Measurements from ENCODE around the gene PPP1R13L.

DNA sequence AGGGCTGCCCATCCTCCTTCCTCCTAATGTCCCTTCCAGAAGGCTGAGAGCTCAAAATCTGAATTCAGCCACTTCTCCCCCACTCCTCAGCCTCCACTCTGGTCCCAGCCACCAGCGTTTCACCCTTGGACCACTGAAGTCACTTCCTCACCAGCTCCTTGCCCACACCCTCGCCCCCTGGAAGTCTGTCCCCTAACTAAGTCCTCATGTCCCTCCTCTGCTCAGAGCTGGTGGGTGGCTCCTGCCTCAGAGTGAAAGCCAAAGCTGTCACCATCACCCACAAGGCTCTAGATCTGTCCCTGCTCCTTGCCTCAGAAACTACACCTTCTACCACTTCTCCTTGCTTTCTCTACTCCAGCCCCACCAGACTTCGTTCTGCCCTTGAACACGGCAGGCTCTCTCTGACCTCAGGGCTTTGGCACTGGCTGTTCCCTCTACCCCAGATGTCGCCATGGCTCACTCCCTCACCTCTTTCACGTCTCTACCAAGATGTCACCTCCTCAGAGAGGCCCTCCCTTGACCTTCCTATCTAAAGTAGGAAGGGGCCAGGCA lies 17.2 kb upstream of the PPP1R13L start:
- TF ChIP-seq POLR2A (IDR thresholded peaks at IDR 0.05; ENCODE audit: low read length), result no peak
- TF ChIP-seq GATA1 (IDR thresholded peaks at IDR 0.05; ENCODE audit: low read depth, low read length), result no peak

All from erythroblast (primary cell).